AG04449 (cell line): ENCODE results near the gene ERMN.

ENCODE experiments used
- CTCF ChIA-PET: fragments of 350-600 bp; formaldehyde crosslinking; extraction: SDS; loops from one replicate; lab custom pipeline; 2021; ENCODE audit warnings: antibody characterized with exemption; lab: Yijun Ruan, JAX
- POLR2A ChIA-PET: fragments of 400-600, 350-600 bp; formaldehyde crosslinking; extraction: SDS; loops from one replicate; lab custom pipeline; 2020; ENCODE audit warnings: antibody characterized with exemption, inconsistent platforms; lab: Yijun Ruan, JAX
- DNase-seq: peaks from one replicate; pipeline ENCODE4 v3.0.0-alpha.2; 2010; ENCODE audit warnings: low read depth, low spot score
- H3K4me3 ChIP-seq: 2 replicates; pipeline ENCODE4 v1.5.1; 2011; ENCODE audit warnings: low read depth, mild to moderate bottlenecking, control low read depth, low read length
- CTCF ChIP-seq: IDR thresholded peaks from one replicate; pipeline ENCODE4 v1.5.1; 2011; ENCODE audit warnings: mild to moderate bottlenecking, moderate library complexity, low read length, control low read depth, inconsistent platforms; ENCODE audit not compliant: insufficient read depth; ENCODE audit errors: missing control alignments

Gene ERMN

GRCh38 chr2:157304811-157305722 is 20.6 kb downstream of the ERMN start:
- no peak for DNase-seq
- CTCF ChIA-PET, result interaction anchor here (0.8 to 12.0 kb wide), 15 partner anchors 8 to 1449 kb away, joined by 3 to 370 read pairs (median 5); partner anchors contain the start of gene ERMN
- POLR2A ChIA-PET, result interaction anchor here (0.7 to 1.3 kb wide), 2 partner anchors 18 to 571 kb away, joined by 3 to 4 read pairs; partner anchors contain the start of gene ACVR1
- no peak overlapping the region for H3K4me3 ChIP-seq
- no peak for TF ChIP-seq CTCF

- CTCF ChIA-PET, result interaction anchor here (0.7 to 12.0 kb wide), 24 partner anchors 8 to 1450 kb away, joined by 3 to 370 read pairs (median 6); partner anchors contain the start of gene ERMN
Measured at GRCh38 chr2:157303612-157304011, 22.0 kb downstream of the ERMN start.

GRCh38 chr2:157302492-157303099 is 23.0 kb downstream of the ERMN start:
- H3K4me3 ChIP-seq, result no peak overlapping the region
- peak; percentile 60 for TF ChIP-seq CTCF
- ChIA-PET POLR2A (interaction anchor here (0.7 kb wide), 1 partner anchor 1202 kb away, joined by 3 read pairs; no protein-coding TSS in a partner anchor), CTCF (interaction anchor here (0.5 to 12.0 kb wide), 57 partner anchors 9 to 1908 kb away, joined by 3 to 370 read pairs (median 4); partner anchors contain the start of genes ERMN and GALNT5)
- no peak for DNase-seq

More at GRCh38 chr2:157303612-157304011, 22.0 kb downstream of the ERMN start:
- no peak for TF ChIP-seq CTCF
- no peak overlapping the region for H3K4me3 ChIP-seq
- DNase-seq, result no peak
- POLR2A ChIA-PET, result no interaction called here

GRCh38 chr2:157301307-157301706 is 24.3 kb downstream of the ERMN start:
- ChIA-PET CTCF (interaction anchor here (1.0 to 12.0 kb wide), 23 partner anchors 8 to 710 kb away, joined by 3 to 370 read pairs (median 9); partner anchors contain the start of genes ERMN and GALNT5), POLR2A (no interaction called here)
- no peak for TF ChIP-seq CTCF
- H3K4me3 ChIP-seq, result no peak overlapping the region
- no peak for DNase-seq

GRCh38 chr2:157296958-157297357 is 28.7 kb downstream of the ERMN start:
- no peak overlapping the region for H3K4me3 ChIP-seq
- ChIA-PET CTCF (interaction anchor here (1.2 to 12.0 kb wide), 5 partner anchors 8 to 295 kb away, joined by 3 to 370 read pairs (median 6); partner anchors contain the start of gene ERMN), POLR2A (no interaction called here)
- no peak for TF ChIP-seq CTCF
- DNase-seq, result no peak
